ENCODE data around the gene GTF3C6.
"Not testable (repeated sequence)": the region's sequence is repeated elsewhere in the genome, so short reads cannot be mapped to it uniquely, and the experiment has no call there.

GTF3C6 gene, protein sequence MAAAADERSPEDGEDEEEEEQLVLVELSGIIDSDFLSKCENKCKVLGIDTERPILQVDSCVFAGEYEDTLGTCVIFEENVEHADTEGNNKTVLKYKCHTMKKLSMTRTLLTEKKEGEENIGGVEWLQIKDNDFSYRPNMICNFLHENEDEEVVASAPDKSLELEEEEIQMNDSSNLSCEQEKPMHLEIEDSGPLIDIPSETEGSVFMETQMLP
- total RNA-seq, result 17.6 reads per million, percentile 44 among the genes with 10 or more reads in this experiment

DNA sequence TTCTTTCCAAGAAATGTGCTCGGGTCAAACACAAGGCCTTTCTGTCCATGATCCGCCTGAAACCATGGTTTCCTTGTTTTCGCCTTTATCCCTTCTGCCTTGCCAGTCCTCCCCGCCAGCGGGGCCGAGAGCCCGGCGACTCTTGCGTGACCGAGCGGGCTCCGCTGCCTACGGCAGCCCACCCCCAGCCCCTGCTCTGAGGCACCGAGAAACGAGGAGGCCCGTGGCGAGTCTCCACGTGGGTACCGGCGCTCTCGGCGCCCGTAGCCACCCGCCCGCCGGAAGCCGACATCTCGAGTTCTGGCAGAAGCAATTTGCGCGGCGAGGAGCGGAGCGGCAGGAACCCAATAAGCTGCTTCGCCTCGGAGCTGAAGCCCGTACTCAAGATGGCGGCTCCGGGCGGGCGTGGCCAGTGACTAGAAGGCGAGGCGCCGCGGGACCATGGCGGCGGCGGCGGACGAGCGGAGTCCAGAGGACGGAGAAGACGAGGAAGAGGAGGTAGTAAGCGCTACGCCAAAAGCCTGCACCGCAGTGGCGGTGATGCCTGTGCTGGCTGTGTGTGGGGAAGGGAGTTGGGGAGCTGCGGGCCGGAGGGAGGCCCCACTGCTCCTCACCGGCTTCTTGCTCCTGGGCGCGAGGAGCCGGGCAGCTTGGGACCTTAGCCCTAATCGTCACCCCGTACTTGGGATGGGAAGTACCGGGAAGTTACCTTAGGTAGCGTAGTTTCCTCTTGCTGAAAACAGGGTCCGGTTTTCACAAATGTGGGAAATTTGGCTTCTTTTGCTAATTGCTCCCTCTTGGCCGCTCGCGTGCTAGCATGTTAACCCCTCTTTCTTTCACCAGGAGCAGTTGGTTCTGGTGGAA is at the start of gene GTF3C6:
GTF3C6 (plus strand) TSS at position 378 of the 864 bp plus-strand sequence; CDS start at position 442, 64 bp downstream.
- peak; percentile 91 for DNase-seq

DNA sequence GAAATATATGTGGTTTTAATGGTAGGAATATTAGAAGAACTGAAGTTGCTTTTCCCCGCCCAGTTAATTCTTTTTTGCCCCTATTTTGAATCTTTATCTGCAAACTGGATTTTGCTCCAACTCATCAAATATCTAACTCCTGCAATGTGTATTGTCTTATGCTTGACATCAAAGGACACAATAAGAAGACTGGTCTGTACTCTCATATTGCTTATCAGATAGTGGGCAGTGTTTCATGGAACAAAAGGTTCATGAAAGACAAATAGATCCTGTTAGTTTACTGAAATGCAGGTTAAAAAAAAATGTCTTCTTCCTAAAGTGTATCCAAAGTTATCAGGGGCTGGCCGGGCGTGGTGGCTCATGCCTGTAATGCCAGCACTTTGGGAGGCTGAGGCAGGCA is 27.7 kb upstream of the GTF3C6 start:
- DNase-seq, result no peak

DNA sequence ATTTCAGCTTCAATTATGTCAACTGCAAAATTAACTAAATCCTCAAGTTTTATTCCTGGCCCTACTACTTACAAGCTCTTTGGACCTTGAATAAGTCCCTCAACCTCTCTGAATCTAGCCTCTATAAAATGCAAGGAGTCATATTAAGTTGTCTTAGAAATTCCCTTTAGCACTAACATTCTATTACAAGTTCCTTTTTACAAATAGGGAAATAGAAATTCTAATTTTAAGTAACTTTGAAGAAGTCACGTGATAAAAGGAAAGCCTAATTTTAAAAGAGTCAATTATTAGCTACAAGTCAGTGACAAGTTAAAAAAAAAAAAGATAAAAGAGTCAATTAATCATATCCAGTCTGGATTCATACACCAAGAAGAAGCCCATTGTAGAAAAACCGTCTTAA is 24.6 kb upstream of the GTF3C6 start:
- no peak for DNase-seq

DNA sequence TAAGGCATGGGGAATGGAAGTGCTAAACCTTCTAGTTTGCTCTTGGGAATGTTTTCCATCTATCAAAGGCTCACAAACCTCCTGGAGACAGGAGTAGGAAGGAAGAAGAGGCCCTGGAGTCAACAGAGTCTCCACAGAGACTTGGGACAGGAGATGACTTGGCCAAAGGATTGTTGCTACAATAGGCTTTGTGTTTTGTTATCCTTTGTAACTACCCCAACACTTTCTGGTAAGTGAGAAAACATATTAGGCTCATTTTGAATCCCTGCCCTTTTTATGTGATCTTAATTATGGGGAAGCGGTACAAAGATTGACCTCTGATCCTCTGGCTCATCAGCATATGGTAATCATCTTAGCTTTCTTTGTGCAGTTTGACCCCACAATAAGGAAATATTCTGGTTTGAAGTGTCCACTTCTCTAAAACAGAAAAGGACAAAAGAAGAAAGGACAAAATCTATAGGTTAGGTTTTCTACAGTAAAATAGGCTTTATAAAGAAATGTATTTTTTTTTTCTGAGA is 24.1 kb upstream of the GTF3C6 start:
- no peak for DNase-seq

DNA sequence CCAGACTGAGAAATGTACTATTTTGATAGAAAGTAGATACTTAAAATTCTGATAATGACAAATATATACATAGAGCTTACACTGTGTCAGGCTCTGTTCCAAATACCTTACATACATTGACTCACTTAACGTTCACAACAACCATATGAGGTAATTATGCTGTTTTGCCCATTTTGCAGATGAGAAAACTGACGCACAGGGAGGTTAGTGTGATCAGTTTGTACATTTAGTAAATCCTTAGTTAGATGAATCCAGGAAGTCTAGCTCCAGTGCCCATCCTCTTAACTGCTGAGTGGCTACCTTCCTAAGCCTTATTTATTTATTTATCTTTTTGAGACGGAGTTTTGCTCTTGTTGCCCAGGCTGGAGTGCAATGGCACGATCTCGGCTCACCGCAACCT is 23.3 kb upstream of the GTF3C6 start:
- DNase-seq, result no peak

DNA sequence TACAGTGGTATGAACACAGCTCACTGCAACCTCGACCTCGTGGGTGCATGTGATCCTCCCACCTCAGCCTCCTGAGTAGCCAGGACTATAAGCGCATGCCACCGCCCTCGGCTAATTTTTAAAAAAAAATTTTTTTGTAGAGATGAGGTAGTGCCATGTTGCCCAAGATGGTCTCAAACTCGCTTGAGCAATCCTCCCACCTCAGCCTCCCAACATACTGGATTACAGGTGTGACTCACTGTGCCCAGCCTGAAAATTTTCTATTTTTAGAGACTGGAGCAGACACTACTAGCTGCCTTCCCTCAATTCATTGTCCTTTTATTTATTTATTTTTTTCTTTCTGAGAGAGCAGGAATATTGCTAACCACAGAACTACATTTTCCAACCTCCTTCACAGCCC is 20.3 kb upstream of the GTF3C6 start:
- DNase-seq, result no peak

DNA sequence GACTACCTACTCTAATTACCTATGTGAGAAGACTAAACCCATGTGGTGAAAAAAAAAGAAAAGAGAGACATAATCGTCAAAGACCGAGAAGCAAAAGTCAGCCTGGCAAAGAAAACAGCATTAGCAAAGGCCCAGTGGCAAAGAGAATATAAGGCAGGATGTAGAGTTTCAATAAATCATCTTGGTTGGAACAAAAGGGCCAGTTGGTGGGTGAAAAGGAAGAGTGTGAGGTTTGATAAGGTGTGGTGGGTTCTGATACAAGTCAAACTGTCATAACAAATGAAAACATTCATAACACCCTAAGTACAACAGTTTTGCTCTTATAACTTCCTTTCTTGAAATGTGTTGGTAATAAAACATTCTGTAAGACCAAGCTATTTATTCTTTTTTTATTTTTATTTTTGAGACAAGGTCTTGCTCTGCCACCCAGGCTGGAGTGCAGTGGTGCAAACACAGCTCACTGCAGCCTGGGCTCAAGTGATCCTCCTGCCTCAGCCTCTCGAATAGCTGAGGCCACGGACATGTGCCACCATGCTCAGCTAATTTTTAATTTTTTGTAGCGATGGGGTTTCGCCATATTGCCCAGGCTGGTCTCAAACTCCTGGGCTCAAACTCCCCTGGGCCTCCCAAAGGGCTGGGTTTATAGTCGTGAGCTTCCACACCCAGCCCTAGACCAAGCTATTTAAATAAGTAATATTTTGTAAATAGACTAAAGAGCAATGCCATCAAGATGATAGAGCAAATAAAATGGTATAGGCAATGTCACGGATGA is 18.9 kb upstream of the GTF3C6 start:
- no peak for DNase-seq

DNA sequence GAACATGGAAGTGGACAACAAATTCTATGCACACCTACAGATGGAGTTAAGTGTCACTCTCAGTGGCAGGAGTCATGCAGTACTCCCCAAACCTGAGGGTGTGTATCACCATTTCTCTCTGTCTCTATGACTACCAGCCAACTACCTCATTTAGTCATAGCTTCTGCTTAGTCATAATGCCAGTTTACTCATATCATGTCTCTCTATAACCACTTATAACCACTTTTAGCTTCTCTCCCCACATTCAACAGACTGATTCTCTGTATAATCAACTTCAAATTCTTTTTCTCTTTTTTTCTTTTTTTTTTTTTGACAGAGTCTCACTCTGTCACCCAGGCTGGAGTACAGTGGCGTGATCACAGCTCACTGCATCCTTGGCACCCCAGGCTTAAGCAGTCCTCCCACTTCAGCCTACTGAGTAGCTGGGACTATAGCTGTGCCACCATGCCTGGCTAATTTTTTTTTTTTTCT is 13.8 kb upstream of the GTF3C6 start:
- no peak for DNase-seq

DNA sequence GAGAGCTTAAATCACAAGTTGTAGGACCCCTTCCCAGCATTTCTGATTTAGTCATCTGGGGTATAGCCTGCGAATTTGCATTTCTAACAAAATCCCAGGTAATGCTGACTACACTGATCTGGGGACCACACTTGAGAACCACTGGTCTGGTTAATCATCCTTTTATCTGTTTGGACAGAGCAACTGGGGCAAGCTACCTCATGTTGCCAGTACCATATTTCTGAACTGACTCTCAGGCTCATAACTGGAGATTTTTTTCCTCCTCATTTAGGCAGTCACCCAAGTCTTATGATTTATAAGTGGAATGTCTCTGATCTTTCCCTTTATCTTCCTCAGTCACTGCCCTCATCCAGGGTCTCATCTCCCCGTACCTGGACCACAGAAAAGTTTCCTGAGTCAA is 12.0 kb upstream of the GTF3C6 start:
- DNase-seq, result no peak

DNA sequence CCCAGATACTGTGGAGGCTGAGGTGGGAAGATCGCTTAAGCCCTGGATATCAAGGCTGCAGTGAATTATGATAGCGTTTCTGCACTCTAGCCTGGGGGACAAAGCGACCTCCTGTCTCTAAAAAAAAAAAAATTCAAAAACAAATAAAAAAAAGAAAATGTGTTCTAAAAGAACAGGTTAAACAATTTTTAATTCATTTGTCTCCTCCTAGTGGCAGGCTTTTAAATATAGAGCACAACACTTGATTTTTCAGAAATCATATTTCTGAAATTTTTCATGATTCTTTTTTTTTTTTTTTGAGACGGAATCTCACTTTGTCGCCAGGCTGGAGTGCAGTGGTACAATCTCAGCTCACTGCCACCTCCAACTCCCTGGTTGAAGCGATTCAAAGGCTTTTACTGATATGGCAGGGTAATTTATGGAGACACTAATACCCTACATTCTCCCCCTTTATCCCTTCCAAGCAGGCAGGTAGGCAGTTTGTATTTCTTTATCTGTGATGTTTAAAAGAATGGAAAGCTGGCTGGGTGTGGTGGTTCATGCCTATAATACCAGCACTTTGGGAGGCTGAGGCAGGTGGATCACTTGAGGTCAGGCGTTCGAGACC is 8.7 kb upstream of the GTF3C6 start:
- DNase-seq, result no peak

DNA sequence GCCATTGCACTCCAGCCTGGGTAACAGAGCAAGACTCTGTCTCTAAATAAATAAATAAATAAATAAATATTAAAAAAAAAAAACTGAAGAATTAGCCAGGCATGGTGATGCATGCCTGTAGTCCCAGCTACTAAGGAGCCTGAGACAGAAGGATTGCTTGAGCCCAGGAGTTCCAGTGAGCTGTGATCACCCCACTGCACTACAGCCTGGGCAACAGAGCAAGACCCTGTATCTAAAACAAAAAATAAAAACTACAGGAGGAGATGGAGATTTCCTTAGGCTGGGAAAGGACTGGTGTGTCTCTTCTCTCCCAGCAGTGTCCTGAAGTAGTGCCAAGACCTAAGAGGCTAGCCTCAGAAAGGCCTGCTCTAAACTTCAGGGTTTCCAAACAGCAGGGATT is 8.1 kb upstream of the GTF3C6 start:
- no peak for DNase-seq

DNA sequence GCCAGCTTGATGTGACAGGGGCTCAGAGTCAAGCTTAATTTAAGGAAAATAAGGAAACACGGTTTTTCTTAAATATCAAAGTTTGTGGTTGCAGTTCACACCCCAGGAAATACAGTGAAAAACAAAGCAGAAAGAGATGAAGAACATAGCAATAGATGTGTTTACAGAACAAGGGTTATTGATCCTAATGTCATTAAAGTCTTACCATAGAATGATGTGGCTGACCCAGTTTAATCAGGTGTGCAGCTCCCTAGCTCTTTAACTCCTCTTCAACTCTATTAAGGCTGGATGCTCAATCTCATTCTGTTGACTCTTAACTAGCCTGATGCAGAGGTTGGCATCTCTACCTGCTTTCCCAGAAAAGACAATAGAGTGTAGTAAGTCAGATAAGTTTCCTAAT is 7.5 kb upstream of the GTF3C6 start:
- no peak for DNase-seq

DNA sequence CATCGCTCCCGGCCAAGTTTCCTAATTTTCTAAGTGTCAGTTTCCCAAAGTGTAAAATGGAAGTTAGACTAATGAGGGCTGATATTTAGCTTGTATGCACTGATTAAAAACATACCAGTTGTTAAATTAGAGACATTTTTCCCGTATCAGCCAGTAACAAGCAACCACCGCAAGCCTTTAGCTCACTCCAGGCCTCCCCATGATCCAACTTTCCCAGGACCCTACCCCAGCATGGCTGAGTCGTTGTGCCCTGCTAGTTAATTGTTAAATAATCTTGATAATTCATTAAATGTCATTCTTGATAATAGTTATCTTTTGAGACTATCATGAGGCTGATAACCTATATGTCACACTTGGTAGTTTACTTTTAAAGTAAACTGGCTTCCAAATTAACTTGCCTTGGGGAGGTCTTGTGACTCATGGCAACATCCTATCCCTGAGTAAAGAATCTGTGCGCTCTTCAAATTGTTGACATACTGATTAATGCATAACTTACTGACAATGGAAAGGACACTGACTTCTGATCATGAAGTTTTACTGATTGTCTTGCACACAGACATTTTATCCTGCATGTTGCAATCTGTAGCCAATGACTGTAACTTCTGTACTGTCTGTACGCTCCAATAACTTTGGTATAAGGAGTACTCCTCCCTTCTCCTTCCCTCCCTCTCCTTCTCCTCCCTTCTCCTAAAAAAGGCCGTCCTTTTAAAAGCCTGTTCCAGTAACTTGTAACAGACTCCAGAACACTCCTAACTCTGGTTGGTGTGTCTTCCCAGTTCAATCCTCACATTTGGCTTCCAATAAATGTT is 6.3 kb upstream of the GTF3C6 start:
- no peak for DNase-seq

DNA sequence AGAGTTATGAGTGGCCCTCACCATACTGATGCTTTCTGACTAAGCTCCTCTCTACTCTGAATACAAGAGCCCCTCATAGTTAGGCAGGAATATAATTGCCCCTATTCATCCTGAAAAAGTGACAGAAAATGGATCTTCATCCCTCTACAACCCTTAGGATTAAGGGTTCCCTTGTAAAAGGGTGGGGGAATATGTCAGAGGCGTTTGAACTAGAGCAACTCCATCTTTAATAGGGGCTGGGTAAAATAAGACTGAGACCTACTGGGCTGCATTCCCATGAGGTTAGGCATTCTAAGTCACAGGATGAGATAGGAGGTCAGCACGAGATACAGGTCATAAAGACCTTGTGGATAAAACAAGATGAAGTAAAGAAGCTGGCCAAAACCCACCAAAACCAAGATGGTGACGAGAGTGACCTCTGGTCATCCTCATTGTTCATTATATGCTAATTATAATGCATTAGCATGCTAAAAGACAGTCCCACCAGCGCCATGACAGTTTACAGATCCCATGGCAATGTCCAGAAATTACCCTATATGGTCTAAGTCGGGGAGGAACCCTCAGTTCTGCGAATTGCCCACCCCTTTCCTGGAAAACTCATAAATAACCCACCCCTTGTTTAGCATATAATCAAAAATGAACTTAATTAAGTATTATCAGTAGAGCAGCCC is 4.7 kb upstream of the GTF3C6 start:
- DNase-seq, result no peak

DNA sequence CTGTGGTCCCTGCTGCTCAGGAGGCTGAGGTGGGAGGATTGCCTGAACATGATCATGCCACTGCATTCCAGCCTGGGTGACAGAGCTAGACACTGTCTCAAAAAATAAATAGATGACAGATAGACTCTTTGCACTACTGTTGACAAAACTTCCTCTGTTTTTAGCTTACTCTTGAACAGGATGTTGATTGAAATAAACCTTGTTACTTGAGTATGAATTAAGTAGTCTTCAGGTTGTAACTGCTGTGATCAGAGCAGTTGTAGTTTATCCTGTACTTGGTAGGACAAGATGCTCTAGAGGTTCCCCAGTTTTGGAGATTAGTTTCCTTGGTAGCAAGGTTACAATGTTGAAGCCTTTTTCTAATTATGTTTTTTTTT is 1.5 kb downstream of the GTF3C6 start:
- DNase-seq, result no peak

DNA sequence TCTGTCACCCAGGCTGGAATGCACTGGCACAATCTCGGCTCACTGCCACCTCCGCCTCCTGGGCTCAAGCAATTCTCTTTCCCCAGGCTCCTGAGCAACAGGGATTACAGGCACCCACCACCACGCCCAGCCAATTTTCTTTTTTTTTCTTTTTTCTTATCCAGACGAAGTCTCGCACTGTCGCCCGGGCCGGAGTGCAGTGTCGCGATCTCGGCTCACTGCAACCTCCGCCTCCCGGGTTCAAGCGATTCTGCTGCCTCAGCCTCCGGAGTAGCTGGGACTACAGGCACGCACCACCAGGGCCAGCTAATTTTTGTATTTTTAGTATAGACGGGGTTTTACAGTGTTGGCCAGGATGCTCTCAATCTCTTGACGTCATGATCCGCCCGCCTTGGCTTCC is 4.1 kb downstream of the GTF3C6 start:
- DNase-seq, result not testable (repeated sequence)

DNA sequence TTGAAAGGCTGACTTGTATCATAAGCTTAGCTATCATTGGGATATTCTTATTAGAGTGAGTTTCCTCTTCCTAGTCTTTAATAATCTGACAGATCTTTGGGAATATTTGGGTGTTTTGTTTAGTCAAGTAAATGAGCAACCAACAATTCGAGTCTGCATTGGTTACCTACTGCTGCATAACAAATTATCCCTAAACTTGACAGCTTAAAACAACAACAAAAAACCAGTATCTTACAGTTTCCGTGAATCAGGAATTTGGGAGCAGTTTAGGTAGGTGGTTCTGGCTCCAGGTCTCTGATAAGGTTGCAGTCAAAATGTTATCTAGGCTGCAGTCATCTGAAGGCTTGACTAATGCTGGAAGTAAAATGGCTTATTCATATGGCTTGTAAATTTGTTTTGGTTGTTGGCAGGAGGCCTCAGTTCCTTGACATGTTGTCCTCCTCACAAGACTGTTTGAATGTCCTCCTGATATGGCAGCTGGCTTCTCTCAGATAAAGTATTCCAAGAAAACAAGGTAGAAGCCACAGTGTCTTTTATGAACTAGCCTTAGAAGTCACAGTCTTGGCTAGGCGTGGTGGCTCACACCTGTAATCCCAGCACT is 7.2 kb downstream of the GTF3C6 start:
- no peak for DNase-seq

DNA sequence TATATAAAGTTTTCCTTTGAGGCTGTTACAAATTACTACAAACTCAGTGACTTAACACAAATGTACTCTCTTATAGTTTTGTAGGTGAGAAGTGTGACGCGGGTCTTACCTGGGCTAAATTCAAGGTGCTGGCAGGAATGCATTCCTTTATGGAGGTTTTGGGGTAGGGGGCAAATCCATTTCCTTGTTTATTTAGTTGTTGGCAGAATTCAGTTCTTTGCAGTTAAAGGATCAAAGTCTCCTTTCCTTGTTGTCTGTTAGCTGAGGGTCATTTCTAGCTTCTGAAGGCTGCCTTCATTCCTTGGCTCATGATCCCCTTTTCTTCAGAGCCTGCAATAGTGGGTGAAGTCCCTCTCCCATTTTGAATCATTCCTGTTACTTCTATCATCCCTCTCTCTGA is 10.2 kb downstream of the GTF3C6 start:
- DNase-seq, result not testable (repeated sequence)

DNA sequence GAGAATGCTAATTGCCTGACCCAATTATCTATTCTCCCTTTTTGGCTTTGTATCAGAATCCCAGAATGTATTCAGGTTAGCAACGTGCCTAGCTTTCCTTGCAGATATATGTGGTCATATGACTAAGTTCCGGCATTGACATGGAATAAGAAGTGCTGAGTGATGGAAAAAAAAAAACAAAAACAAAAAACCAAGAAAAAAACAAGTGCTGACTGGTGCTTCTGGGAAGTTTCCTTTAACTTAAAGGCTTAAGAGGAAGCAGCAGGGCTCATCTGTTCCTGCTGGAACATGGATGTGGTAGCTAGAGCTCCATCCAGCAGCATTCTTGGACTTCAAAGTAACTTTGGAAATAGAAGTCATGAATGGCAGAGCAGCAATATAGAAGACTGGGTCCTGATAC is 13.0 kb downstream of the GTF3C6 start:
- DNase-seq, result no peak

DNA sequence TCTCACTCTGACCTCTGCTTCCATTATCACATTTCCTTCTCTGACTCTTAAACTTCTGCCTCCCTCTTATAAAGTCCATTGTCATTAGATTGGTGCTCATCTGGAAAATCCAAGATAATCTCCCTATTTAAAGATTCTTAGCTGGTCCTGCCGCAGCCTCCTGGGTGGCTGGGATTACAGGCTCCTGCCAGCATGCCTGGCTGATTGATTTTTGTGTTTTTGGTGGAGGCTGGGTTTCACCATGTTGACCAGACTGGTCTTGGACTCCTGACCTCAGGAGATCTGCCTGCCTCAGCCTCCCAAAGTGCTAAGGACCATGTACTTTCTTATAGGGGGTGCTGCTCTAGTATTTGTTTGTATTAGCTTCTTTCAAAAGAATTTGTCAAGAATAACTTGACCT is 18.1 kb downstream of the GTF3C6 start:
- DNase-seq, result no peak

DNA sequence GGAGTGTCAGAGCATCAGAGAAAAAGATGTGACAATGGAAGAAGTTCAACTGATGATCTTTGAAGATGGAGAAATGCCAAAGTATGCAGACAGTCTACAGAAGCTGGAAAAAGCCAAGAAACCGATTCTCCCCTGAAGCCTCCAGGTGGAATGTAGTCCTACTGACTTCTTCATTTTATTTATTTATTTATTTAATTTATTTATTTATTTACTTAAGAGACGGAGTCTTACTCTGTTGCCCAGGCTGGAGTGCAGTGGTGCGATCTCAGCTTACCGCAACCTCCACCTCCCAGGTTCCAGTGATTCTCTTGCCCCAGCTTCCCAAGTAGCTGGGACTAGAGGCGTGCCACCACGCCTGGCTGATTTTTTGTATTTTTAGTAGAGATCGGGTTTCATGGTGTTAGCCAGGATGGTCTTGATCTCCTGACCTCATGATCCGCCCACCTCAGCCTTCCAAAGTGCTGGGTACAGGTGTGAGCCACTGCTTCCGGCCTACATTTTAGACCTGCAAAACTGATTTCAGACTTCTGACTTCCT is 21.1 kb downstream of the GTF3C6 start:
- no peak for DNase-seq
